DOHH2 (cell line): ENCODE data around the gene RASSF3.

Experiments used
- H3F3A ChIP-seq: fragments of 200-600 bp; sonication (generic), shearing (Covaris generic); 2 replicates; pipeline ENCODE4 v1.6.0; 2016; ENCODE audit warnings: antibody characterized with exemption, mild to moderate bottlenecking; ENCODE audit not compliant: control insufficient read depth, insufficient read depth
- H3K27ac ChIP-seq: fragments of 200-600 bp; sonication (generic); 2 replicates; pipeline ENCODE4 v1.5.1; 2014; ENCODE audit warnings: low read depth, mild to moderate bottlenecking, low read length, moderate library complexity
- H3K27me3 ChIP-seq: fragments of 200-600 bp; sonication (generic); 2 replicates; pipeline ENCODE4 v1.6.1; 2014; ENCODE audit warnings: mild to moderate bottlenecking, low read length, mixed read lengths; ENCODE audit not compliant: control insufficient read depth
- H3K36me3 ChIP-seq: fragments of 200-600 bp; sonication (generic); 2 replicates; pipeline ENCODE4 v1.6.1; 2014; ENCODE audit warnings: mild to moderate bottlenecking, low read length, moderate library complexity, mixed read lengths; ENCODE audit not compliant: control insufficient read depth
- H3K4me1 ChIP-seq: fragments of 200-600 bp; sonication (generic); 2 replicates; pipeline ENCODE4 v1.6.1; 2014; ENCODE audit warnings: mild to moderate bottlenecking, low read length, mixed read lengths; ENCODE audit not compliant: control insufficient read depth
- H3K4me2 ChIP-seq: fragments of 200-600 bp; sonication (generic); 2 replicates; pipeline ENCODE4 v1.6.0; 2014; ENCODE audit warnings: mild to moderate bottlenecking, low read length, moderate library complexity
- H3K4me3 ChIP-seq: fragments of 200-600 bp; sonication (generic); 2 replicates; pipeline ENCODE4 v1.5.1; 2014; ENCODE audit warnings: mild to moderate bottlenecking, low read length, mixed read lengths
- H3K79me2 ChIP-seq: fragments of 200-600 bp; sonication (generic); 2 replicates; pipeline ENCODE4 v1.6.1; 2014; ENCODE audit warnings: mild to moderate bottlenecking, low read length, mixed read lengths; ENCODE audit not compliant: control insufficient read depth
- H3K9me2 ChIP-seq: fragments of 200-600 bp; sonication (generic); replicated peaks from 2 replicates; pipeline ENCODE4 v1.6.1; 2014; ENCODE audit warnings: mild to moderate bottlenecking, low read length, mixed read lengths; ENCODE audit not compliant: control insufficient read depth
- H3K9me3 ChIP-seq: fragments of 200-600 bp; sonication (generic); 2 replicates; pipeline ENCODE4 v1.6.1; 2014; ENCODE audit warnings: antibody characterized with exemption, low read length, mixed read lengths; ENCODE audit not compliant: control insufficient read depth, insufficient read depth
- H4K20me1 ChIP-seq: fragments of 200-600 bp; sonication (generic); 2 replicates; pipeline ENCODE4 v1.6.0; 2014; ENCODE audit warnings: low read depth, mild to moderate bottlenecking, antibody characterized with exemption, low read length, moderate library complexity; ENCODE audit not compliant: control insufficient read depth, insufficient read depth
- CTCF ChIP-seq: fragments of 200-600 bp; sonication (generic); IDR thresholded peaks from one replicate; pipeline ENCODE4 v1.5.1; 2014; ENCODE audit warnings: antibody characterized with exemption, mild to moderate bottlenecking, low read depth, low read length; ENCODE audit not compliant: poor library complexity, severe bottlenecking
- EZH2phosphoT487 ChIP-seq: fragments of 200-600 bp; sonication (generic); IDR thresholded peaks from 2 replicates; pipeline ENCODE4 v1.6.1; 2017; ENCODE audit warnings: borderline replicate concordance, mild to moderate bottlenecking, antibody characterized with exemption, low read length, moderate library complexity, mixed read lengths

The RASSF3 gene

GRCh38 chr12:64722835-64723234, 112.5 kb downstream of the RASSF3 start:
- Histone ChIP-seq H3K9me3 (no peaks in the 10 kb centered on the region), H3K4me2 (no peak overlapping the region), H3K27me3 (no peaks in the 10 kb centered on the region), H3K79me2 (no peaks in the 10 kb centered on the region), H3K27ac (no peak overlapping the region), H3F3A (no peaks in the 10 kb centered on the region), H3K4me1 (no peaks in the 10 kb centered on the region), H3K4me3 (no peak overlapping the region), H3K36me3 (peaks cover 9% of the 10 kb centered on the region; the same call in 1 of the 2 replicates), H4K20me1 (no peaks in the 10 kb centered on the region), H3K9me2 (no peaks in the 10 kb centered on the region)
- TF ChIP-seq CTCF = no peak
- no peak for TF ChIP-seq EZH2phosphoT487

- H3K4me2 ChIP-seq = no peak overlapping the region
- H4K20me1 ChIP-seq = no peaks in the 10 kb centered on the region
- TF ChIP-seq EZH2phosphoT487 = no peak
- no peak for TF ChIP-seq CTCF
- H3K4me3 ChIP-seq = no peak overlapping the region
- no peaks in the 10 kb centered on the region for H3F3A ChIP-seq
- H3K4me1 ChIP-seq = no peaks in the 10 kb centered on the region
- H3K36me3 ChIP-seq = peaks cover 9% of the 10 kb centered on the region; the same call in 1 of the 2 replicates
- H3K9me3 ChIP-seq = no peaks in the 10 kb centered on the region
- no peaks in the 10 kb centered on the region for H3K27me3 ChIP-seq
- H3K9me2 ChIP-seq = no peaks in the 10 kb centered on the region
- H3K79me2 ChIP-seq = no peaks in the 10 kb centered on the region
- H3K27ac ChIP-seq = no peak overlapping the region
Observed at GRCh38 chr12:64723630-64724029, 113.3 kb downstream of the RASSF3 start.

GRCh38 chr12:64724201-64724745, 114.0 kb downstream of the RASSF3 start:
- Histone ChIP-seq H4K20me1 (no peaks in the 10 kb centered on the region), H3K4me2 (no peak overlapping the region), H3K4me3 (no peak overlapping the region), H3K36me3 (peaks cover 9% of the 10 kb centered on the region; the same call in 1 of the 2 replicates), H3K79me2 (no peaks in the 10 kb centered on the region), H3K27ac (no peak overlapping the region), H3K27me3 (no peaks in the 10 kb centered on the region), H3K9me3 (no peaks in the 10 kb centered on the region), H3F3A (no peaks in the 10 kb centered on the region), H3K4me1 (no peaks in the 10 kb centered on the region), H3K9me2 (no peaks in the 10 kb centered on the region)
- no peak for TF ChIP-seq CTCF
- no peak for TF ChIP-seq EZH2phosphoT487
